22Rv1 (cell line): ENCODE data around the gene GIMD1.

ENCODE experiments used
- ZFX ChIP-seq: fragments of 450-650 bp; IDR thresholded peaks from 2 replicates; pipeline ENCODE4 v1.6.1; 2017; ENCODE audit warnings: antibody characterized with exemption, borderline replicate concordance
- TF ChIP-seq, protein P1 (sequence below): fragments of 450-650 bp; IDR thresholded peaks from 2 replicates; pipeline ENCODE4 v1.5.1; 2017; ENCODE audit warnings: mild to moderate bottlenecking

DNA sequence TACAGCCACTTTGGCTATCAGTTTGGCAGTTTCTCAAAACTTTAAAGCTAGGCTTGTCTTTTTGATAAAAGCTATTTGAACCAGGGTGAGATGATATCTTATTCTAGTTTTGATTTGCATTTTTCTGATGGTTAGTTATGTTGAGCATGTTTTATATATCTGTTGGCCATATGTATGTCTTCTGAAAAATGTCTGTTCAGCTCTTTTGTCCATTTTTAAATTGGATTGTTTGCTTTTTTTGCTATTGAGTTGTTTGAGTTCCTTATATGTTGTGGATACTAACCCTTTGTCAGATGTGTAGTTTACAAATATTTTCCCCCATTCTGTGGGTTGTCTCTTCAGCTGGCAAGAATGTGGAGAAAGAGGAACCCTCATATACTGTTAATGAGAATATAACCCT is 11.6 kb upstream of the GIMD1 start:
- TF ChIP-seq, protein P1, sequence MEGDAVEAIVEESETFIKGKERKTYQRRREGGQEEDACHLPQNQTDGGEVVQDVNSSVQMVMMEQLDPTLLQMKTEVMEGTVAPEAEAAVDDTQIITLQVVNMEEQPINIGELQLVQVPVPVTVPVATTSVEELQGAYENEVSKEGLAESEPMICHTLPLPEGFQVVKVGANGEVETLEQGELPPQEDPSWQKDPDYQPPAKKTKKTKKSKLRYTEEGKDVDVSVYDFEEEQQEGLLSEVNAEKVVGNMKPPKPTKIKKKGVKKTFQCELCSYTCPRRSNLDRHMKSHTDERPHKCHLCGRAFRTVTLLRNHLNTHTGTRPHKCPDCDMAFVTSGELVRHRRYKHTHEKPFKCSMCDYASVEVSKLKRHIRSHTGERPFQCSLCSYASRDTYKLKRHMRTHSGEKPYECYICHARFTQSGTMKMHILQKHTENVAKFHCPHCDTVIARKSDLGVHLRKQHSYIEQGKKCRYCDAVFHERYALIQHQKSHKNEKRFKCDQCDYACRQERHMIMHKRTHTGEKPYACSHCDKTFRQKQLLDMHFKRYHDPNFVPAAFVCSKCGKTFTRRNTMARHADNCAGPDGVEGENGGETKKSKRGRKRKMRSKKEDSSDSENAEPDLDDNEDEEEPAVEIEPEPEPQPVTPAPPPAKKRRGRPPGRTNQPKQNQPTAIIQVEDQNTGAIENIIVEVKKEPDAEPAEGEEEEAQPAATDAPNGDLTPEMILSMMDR, result no peak
- no peak for TF ChIP-seq ZFX
